PFSK-1 (cell line): ENCODE data around the gene ZIC1.

Source experiments
- FOXP2 ChIP-seq: optimal IDR thresholded peaks from 2 replicates; pipeline ENCODE3; 2011; ENCODE audit warnings: borderline replicate concordance, control low read depth, inconsistent platforms; ENCODE audit not compliant: insufficient read depth; ENCODE audit errors: extremely low read length, extremely low read depth
- POLR2AphosphoS5 ChIP-seq: IDR thresholded peaks from 2 replicates; pipeline ENCODE4 v1.6.1; 2012; ENCODE audit warnings: low read depth, mild to moderate bottlenecking, control low read depth, low read length, moderate library complexity
- REST ChIP-seq, 2 experiments: IDR thresholded peaks; 2 replicates each; pipeline versions ENCODE4 v1.6.1 to v1.8.0; 2011 to 2012; ENCODE audit warnings: low read depth in 2 of 2, low read length in 2 of 2, control low read depth in 1 of 2, inconsistent platforms in 1 of 2, mild to moderate bottlenecking in 1 of 2, moderate library complexity in 1 of 2; ENCODE audit not compliant: insufficient read depth in 1 of 2
- SIN3A ChIP-seq: IDR thresholded peaks from 2 replicates; pipeline ENCODE4 v1.6.1; 2012; ENCODE audit warnings: mild to moderate bottlenecking, low read length, moderate library complexity, borderline replicate concordance; ENCODE audit not compliant: insufficient read depth
- TAF1 ChIP-seq: IDR thresholded peaks from 2 replicates; pipeline ENCODE4 v1.6.1; 2012; ENCODE audit warnings: low read length, control low read depth, borderline replicate concordance; ENCODE audit not compliant: insufficient read depth

ZIC1 gene

GRCh38 chr3:147364771-147365170 is 44.4 kb upstream of the ZIC1 start:
- TF ChIP-seq TAF1 (no peak), SIN3A (no peak), REST (IDR thresholded peaks at IDR 0.05; ENCODE audit: insufficient read depth in 1 of 2, low read depth in 2 of 2, low read length in 2 of 2) (no peak), FOXP2 (no peak), POLR2AphosphoS5 (no peak)

GRCh38 chr3:147365196-147366115 is 43.7 kb upstream of the ZIC1 start:
- no peak for TF ChIP-seq TAF1
- TF ChIP-seq POLR2AphosphoS5, result no peak
- no peak for TF ChIP-seq FOXP2
- TF ChIP-seq SIN3A, result no peak
- no peak for TF ChIP-seq REST (IDR thresholded peaks at IDR 0.05; ENCODE audit: insufficient read depth in 1 of 2, low read depth in 2 of 2, low read length in 2 of 2)

- TF ChIP-seq TAF1 (no peak), POLR2AphosphoS5 (no peak), SIN3A (no peak), FOXP2 (no peak)
Observed at GRCh38 chr3:147367676-147368075, 41.5 kb upstream of the ZIC1 start.

- TF ChIP-seq POLR2AphosphoS5 (no peak), SIN3A (no peak), FOXP2 (no peak), TAF1 (no peak), REST (IDR thresholded peaks at IDR 0.05; ENCODE audit: insufficient read depth in 1 of 2, low read depth in 2 of 2, low read length in 2 of 2) (no peak)
Observed at GRCh38 chr3:147368151-147368550, 41.0 kb upstream of the ZIC1 start.

GRCh38 chr3:147368561-147369221 is 40.5 kb upstream of the ZIC1 start:
- no peak for TF ChIP-seq TAF1
- TF ChIP-seq REST (IDR thresholded peaks at IDR 0.05; ENCODE audit: insufficient read depth in 1 of 2, low read depth in 2 of 2, low read length in 2 of 2), result no peak
- no peak for TF ChIP-seq POLR2AphosphoS5
- TF ChIP-seq SIN3A, result no peak
- TF ChIP-seq FOXP2, result no peak
